Lung microvascular endothelial cell (primary cell): ENCODE data around the gene TMEM185A. TPM values are rescaled to one million over a fixed set of nuclear protein-coding genes. Genes with fewer than 3 reads are reported as not detected.
"Not testable (repeated sequence)": the region's sequence is repeated elsewhere in the genome, so short reads cannot be mapped to it uniquely, and the experiment has no call there.

ENCODE experiments used
- DNase-seq, 2 donors: peaks; one replicate each; pipeline versions ENCODE4 v3.0.0 to v3.0.0-alpha.2; 2010; ENCODE audit warnings: low read depth in 2 of 2
- total RNA-seq: library from RNA; depleted of rRNA; stranded (reverse); fragments of >200 nt; gene quantifications from 2 replicates; pipeline ENCODE4 v1.2.1, GENCODE V29; 2014

The TMEM185A gene
- total RNA-seq, 1 donor from 2014 or later = 12.7 TPM

GRCh38 chrX:149551939-149552248 lies 79.7 kb downstream of the TMEM185A start:
- not testable (repeated sequence) for DNase-seq

GRCh38 chrX:149551245-149551938 lies 80.2 kb downstream of the TMEM185A start:
- DNase-seq = not testable (repeated sequence)

- not testable (repeated sequence) for DNase-seq
Measured at GRCh38 chrX:149550454-149550853, 81.1 kb downstream of the TMEM185A start.

DNA sequence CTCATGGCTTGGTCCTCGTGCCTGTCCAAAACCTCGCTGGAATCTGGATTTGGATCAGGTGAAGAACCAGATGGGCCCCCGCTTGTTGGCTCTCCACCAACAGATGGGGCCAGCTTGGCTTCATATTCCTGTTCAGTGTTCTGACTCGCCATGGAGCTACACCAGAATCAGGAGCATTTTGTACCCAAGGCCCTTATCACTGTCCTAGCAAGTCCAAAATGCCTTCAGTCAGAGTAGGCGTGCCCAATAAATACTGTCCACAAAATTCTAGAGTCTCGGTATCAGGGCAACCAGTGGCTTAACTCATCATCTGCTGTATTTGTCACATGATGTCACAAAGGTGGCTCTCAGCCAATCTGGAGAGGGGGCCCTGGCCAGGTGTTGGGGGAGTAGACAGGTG lies 81.9 kb downstream of the TMEM185A start, which contains the start of gene HSFX3:
TSS of gene HSFX3 (minus strand) at position 224 of the 400 bp plus-strand sequence. CDS start at position 152, 72 bp downstream.
- DNase-seq = not testable (repeated sequence)

DNA sequence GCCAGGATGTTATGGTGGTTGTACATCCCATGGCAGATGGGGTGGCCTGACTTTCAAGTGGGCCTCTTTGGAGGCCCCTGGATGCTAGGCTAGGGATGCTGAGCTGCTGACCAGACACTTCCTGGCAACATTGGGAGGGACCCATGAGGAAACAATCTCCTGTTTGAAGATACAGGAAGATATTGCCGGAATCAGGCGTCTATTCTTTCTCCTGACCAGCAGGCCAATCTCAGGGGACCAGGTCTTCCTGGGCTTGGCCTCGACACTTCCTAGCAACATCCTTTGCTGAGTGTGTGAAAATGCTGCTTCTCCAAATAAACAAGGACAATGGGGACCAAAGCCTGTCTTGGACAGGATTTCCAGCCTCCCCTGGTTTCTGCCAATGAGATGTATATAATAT lies 83.8 kb downstream of the TMEM185A start:
- not testable (repeated sequence) for DNase-seq

DNA sequence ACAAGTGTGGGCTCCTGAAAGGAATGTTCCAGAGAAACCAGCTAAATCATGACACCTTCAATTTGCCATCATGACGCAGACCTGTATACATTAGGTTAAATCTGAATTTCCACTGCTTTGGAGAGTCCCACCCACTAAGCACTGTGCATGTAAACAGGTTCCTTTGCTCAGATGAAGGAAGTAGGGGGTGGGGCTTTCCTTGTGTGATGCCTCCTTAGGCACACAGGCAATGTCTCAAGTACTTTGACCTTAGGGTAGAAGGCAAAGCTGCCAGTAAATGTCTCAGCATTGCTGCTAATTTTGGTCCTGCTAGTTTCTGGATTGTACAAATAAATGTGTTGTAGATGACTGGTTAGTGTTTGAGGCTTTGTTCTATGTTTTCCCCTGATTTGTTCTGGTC lies 84.6 kb downstream of the TMEM185A start:
- DNase-seq = not testable (repeated sequence)

Other genes starting within 250 kb of the TMEM185A start
- gene IDS, start 126.5 kb downstream of the TMEM185A start, total RNA-seq = 13.7 and 24.2 TPM in 2 replicates
- 10.0 and 13.3 TPM in 2 replicates for gene EOLA1, start 90.8 kb downstream of the TMEM185A start, total RNA-seq
- gene HSFX3, start 81.9 kb downstream of the TMEM185A start, total RNA-seq = not detected in 2 replicates
- gene MAGEA9B, start 44.3 kb downstream of the TMEM185A start, total RNA-seq = not detected in 2 replicates
- gene HSFX2, start 36.5 kb downstream of the TMEM185A start, total RNA-seq = 0.22 and 0.40 TPM in 2 replicates
- gene MAGEA11, start 80.3 kb upstream of the TMEM185A start, total RNA-seq = under 0.01 TPM in 1 of 2 replicates, not detected in the other
- gene HSFX1, start 142.3 kb upstream of the TMEM185A start, total RNA-seq = 0.20 and 0.22 TPM in 2 replicates
- gene MAGEA9, start 150.1 kb upstream of the TMEM185A start, total RNA-seq = not detected in 2 replicates
- not detected in 2 replicates for gene MAGEA8, start 249.4 kb upstream of the TMEM185A start, total RNA-seq